ENCODE measurements around the gene SLC16A8. TPM values are rescaled to one million over a fixed set of nuclear protein-coding genes. Genes with fewer than 3 reads are reported as not detected.

SLC16A8 gene
- polyA plus RNA-seq, 1 donor (not counting 4 experiments of a cell fraction or from before 2014, with no cell fraction given) = not detected

DNA sequence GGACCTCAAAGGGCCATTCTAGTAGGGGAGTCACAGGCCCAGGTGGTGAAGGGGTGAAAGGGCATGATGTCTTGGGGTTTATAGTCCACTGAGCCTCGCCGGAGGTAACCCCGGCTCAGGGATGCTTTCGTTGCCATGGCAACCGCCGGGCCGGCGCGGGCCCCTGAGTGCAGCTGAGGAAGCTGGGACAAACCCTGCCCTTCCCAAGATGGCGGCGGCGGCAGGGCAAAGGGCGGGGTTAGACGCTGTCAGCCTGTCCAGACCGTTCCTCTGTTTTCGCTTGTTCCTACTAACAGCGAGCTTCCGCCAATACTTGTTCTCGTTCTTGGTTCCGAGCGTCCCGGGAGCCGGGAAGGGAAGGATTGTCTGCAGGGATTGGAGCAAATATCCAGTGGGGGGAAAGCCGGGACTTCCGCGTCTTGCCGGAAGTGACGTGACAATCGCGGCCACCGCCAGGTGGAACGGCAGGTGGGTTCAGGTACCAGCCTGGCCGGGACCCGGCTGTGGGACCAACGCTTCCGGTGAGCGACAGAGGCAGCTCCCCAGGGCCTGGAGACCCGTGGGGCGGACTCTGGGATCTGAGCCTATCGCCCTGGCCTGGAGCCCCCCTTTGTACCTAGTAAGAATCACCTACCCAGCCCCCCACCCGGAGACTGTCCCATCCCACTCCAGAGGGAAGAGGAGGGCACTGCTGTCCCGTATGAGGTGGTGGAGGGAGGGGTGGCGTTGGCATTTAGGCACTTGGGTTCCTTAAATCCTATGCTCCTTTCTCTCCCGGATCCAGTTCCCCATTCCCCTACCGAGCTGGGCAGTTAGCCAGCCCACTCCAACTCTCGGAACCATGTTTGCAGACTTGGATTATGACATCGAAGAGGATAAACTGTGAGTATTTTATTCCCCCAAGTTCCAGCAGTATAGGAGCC, 26.8 kb downstream of the SLC16A8 start, which contains the start of gene PICK1:
Gene PICK1 (plus strand): TSS at position 436 of the 923 bp plus-strand sequence. CDS start 406 bp downstream, at position 842.
- FAIRE-seq (peak; percentile 91), DNase-seq (ENCODE audit: low read depth, low spot score) (no peak)
- peaks cover 12 to 13% of the 10 kb centered on the region in 2 experiments for H3K36me3 ChIP-seq (ENCODE audit: control insufficient read depth in 2 of 2, extremely low read depth in 1 of 2, insufficient read depth in 2 of 2, low read length in 2 of 2)
- TF ChIP-seq, protein P1, sequence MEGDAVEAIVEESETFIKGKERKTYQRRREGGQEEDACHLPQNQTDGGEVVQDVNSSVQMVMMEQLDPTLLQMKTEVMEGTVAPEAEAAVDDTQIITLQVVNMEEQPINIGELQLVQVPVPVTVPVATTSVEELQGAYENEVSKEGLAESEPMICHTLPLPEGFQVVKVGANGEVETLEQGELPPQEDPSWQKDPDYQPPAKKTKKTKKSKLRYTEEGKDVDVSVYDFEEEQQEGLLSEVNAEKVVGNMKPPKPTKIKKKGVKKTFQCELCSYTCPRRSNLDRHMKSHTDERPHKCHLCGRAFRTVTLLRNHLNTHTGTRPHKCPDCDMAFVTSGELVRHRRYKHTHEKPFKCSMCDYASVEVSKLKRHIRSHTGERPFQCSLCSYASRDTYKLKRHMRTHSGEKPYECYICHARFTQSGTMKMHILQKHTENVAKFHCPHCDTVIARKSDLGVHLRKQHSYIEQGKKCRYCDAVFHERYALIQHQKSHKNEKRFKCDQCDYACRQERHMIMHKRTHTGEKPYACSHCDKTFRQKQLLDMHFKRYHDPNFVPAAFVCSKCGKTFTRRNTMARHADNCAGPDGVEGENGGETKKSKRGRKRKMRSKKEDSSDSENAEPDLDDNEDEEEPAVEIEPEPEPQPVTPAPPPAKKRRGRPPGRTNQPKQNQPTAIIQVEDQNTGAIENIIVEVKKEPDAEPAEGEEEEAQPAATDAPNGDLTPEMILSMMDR (optimal IDR thresholded peaks at IDR 0.05 in 1 of 3, IDR thresholded peaks at IDR 0.05 in 1 of 3, conservative IDR thresholded peaks at IDR 0.05 in 1 of 3; ENCODE audit: extremely low read depth in 1 of 3, insufficient read depth in 2 of 3, low read length in 3 of 3) = peak in 1 of 3 experiments; percentile 17
- TF ChIP-seq EZH2 (IDR thresholded peaks at IDR 0.05; ENCODE audit: low read length) = no peak
- H3K9me1 ChIP-seq (ENCODE audit: control insufficient read depth, extremely low read depth, insufficient read depth, low read length) = no peaks in the 10 kb centered on the region
- peak within 1 kb of the TSS; percentile 96 for H2AFZ ChIP-seq (ENCODE audit: control insufficient read depth, low read length)
- H4K20me1 ChIP-seq (ENCODE audit: control insufficient read depth, extremely low read depth, insufficient read depth, low read length) = no peaks in the 10 kb centered on the region
- peak within 1 kb of the TSS; percentile 87 for H3K9ac ChIP-seq (ENCODE audit: control insufficient read depth, extremely low read depth, insufficient read depth, low read length)
- H3K4me1 ChIP-seq (ENCODE audit: control insufficient read depth, extremely low read depth, insufficient read depth, low read length) = peaks cover 5% of the 10 kb centered on the region
- no peaks in the 10 kb centered on the region for H3K9me3 ChIP-seq (ENCODE audit: control insufficient read depth, low read depth, low read length)
- dilution Hi-C loops (cut with MboI; ENCODE audit: extremely low pct_ligation_motif_present, low sequenced_read_pairs) = no loop called here
- peak within 1 kb of the TSS; percentile 61 to 84 (median 81) for H3K4me3 ChIP-seq (ENCODE audit: control insufficient read depth in 2 of 3, extremely low read depth in 1 of 3, insufficient read depth in 2 of 3, low read depth in 1 of 3, low read length in 3 of 3)
- peak within 1 kb of the TSS; percentile 81 for H3K4me2 ChIP-seq (ENCODE audit: control insufficient read depth, extremely low read depth, insufficient read depth, low read depth, low read length)
- peak within 1 kb of the TSS; percentile 89 for H3K27ac ChIP-seq (ENCODE audit: control insufficient read depth, insufficient read depth, low read length)
- H3K27me3 ChIP-seq (ENCODE audit: control insufficient read depth, extremely low read depth, insufficient read depth, low read length) = no peaks in the 10 kb centered on the region
- no peaks in the 10 kb centered on the region for H3K79me2 ChIP-seq (ENCODE audit: control insufficient read depth, insufficient read depth, low read length)

DNA sequence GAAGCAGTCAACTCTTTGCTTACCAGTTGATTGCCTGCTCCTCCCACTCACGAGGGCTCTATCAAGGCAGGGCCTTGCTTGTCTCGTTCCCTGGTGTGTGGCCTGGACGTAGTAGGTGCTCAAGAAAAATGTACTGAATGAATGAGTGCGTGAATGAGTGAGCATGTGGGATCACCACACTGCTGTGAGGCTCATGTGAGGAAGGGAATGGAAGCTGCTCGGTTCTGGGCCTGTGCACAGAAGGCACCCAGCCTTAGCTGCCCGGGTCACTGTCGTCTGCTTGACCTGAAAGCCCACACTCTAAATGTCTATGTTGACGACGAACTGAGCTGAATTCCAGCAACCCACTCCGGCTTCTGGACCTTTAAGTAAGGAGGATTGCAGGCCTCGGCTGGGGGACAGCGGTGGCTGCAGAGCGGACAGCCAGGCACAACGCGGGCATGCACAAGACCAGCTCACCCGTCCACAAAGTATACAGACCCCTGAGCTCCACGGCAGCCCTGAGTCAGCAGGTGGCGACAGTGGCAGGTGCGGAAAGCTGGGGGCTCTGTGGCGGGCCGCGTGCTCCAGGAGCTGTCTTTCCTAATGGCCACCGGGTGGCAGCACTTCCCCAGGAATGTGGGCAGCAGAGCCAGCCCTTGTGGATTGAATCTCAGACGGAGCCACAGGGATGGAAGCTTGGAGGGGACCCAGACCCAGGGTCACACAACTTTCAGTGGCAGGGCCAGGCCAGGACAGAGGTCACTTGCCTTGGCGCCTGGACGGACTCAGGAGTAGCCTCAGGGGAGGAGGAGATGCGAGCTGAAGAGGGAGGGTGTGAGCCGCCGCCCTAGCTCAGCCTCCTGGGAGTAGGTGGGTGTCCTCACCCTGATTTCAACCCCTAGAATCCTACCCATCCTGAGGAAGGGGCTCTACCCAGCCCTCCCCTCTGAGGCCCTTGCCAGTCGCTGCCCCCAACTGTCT, 31.8 kb downstream of the SLC16A8 start:
- no peaks in the 10 kb centered on the region for H4K20me1 ChIP-seq (ENCODE audit: control insufficient read depth, extremely low read depth, insufficient read depth, low read length)
- H3K4me2 ChIP-seq (ENCODE audit: control insufficient read depth, extremely low read depth, insufficient read depth, low read depth, low read length) = no peak overlapping the region
- H3K27ac ChIP-seq (ENCODE audit: control insufficient read depth, insufficient read depth, low read length) = no peak overlapping the region
- H3K9me3 ChIP-seq (ENCODE audit: control insufficient read depth, low read depth, low read length) = no peaks in the 10 kb centered on the region
- TF ChIP-seq, protein P1 (optimal IDR thresholded peaks at IDR 0.05 in 1 of 3, IDR thresholded peaks at IDR 0.05 in 1 of 3, conservative IDR thresholded peaks at IDR 0.05 in 1 of 3; ENCODE audit: extremely low read depth in 1 of 3, insufficient read depth in 2 of 3, low read length in 3 of 3) = peak; percentile 80 to 88 (median 85)
- no peak for TF ChIP-seq EZH2 (IDR thresholded peaks at IDR 0.05; ENCODE audit: low read length)
- H3K9me1 ChIP-seq (ENCODE audit: control insufficient read depth, extremely low read depth, insufficient read depth, low read length) = no peaks in the 10 kb centered on the region
- no peaks in the 10 kb centered on the region for H3K36me3 ChIP-seq (ENCODE audit: control insufficient read depth in 2 of 2, extremely low read depth in 1 of 2, insufficient read depth in 2 of 2, low read length in 2 of 2)
- no peak overlapping the region for H3K9ac ChIP-seq (ENCODE audit: control insufficient read depth, extremely low read depth, insufficient read depth, low read length)
- FAIRE-seq (peak; percentile 77), DNase-seq (ENCODE audit: low read depth, low spot score) (peak; percentile 26)
- H3K4me1 ChIP-seq (ENCODE audit: control insufficient read depth, extremely low read depth, insufficient read depth, low read length) = no peaks in the 10 kb centered on the region
- peak overlapping the region; percentile 39 for H2AFZ ChIP-seq (ENCODE audit: control insufficient read depth, low read length)
- peaks cover 7% of the 10 kb centered on the region for H3K27me3 ChIP-seq (ENCODE audit: control insufficient read depth, extremely low read depth, insufficient read depth, low read length)
- H3K4me3 ChIP-seq (ENCODE audit: control insufficient read depth in 2 of 3, extremely low read depth in 1 of 3, insufficient read depth in 2 of 3, low read depth in 1 of 3, low read length in 3 of 3) = no peak overlapping the region
- H3K79me2 ChIP-seq (ENCODE audit: control insufficient read depth, insufficient read depth, low read length) = no peaks in the 10 kb centered on the region
- dilution Hi-C loops (cut with MboI; ENCODE audit: extremely low pct_ligation_motif_present, low sequenced_read_pairs) = no loop called here

Measured in keratinocyte (primary cell).